Measurements from ENCODE around the gene PLCB3.

The PLCB3 gene

DNA sequence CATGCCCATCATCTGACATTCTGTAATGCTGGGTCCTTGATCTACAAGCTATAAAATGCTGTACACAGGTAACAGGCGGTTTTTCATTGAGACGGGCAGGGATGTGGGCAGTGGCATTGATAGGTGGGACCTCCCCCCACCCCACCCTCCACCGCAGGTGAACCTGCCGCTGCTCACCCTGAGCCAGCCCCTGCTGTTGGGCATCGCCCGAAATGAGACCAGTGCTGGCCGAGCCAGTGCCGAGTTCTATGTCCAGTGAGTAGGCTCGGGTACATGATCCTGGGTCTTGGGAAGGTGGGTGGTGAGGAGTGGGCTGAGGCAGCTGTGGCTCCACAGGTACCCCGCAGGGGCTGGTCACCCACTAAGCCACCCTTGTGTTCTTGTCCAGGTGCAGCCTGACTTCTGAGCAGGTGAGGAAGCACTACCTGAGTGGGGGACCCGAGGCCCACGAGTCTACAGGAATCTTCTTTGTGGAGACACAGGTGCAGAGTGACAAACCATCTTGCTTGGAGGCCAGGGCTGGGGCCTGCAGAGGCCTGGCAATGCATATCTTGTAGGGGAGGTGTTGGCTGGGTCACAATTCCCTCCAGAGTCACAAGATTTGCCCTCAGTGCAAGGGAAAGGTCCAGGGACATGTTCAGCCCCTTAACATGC lies 22.1 kb upstream of the PLCB3 start:
- H3K27ac ChIP-seq, result peak overlapping the region; percentile 94
- TF ChIP-seq, protein P1, sequence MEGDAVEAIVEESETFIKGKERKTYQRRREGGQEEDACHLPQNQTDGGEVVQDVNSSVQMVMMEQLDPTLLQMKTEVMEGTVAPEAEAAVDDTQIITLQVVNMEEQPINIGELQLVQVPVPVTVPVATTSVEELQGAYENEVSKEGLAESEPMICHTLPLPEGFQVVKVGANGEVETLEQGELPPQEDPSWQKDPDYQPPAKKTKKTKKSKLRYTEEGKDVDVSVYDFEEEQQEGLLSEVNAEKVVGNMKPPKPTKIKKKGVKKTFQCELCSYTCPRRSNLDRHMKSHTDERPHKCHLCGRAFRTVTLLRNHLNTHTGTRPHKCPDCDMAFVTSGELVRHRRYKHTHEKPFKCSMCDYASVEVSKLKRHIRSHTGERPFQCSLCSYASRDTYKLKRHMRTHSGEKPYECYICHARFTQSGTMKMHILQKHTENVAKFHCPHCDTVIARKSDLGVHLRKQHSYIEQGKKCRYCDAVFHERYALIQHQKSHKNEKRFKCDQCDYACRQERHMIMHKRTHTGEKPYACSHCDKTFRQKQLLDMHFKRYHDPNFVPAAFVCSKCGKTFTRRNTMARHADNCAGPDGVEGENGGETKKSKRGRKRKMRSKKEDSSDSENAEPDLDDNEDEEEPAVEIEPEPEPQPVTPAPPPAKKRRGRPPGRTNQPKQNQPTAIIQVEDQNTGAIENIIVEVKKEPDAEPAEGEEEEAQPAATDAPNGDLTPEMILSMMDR (conservative IDR thresholded peaks at IDR 0.05), result no peak

GRCh38 chr11:64229744-64230170 lies 21.6 kb upstream of the PLCB3 start:
- TF ChIP-seq, protein P1 (conservative IDR thresholded peaks at IDR 0.05), result no peak
- peak overlapping the region; percentile 94 for H3K27ac ChIP-seq

DNA sequence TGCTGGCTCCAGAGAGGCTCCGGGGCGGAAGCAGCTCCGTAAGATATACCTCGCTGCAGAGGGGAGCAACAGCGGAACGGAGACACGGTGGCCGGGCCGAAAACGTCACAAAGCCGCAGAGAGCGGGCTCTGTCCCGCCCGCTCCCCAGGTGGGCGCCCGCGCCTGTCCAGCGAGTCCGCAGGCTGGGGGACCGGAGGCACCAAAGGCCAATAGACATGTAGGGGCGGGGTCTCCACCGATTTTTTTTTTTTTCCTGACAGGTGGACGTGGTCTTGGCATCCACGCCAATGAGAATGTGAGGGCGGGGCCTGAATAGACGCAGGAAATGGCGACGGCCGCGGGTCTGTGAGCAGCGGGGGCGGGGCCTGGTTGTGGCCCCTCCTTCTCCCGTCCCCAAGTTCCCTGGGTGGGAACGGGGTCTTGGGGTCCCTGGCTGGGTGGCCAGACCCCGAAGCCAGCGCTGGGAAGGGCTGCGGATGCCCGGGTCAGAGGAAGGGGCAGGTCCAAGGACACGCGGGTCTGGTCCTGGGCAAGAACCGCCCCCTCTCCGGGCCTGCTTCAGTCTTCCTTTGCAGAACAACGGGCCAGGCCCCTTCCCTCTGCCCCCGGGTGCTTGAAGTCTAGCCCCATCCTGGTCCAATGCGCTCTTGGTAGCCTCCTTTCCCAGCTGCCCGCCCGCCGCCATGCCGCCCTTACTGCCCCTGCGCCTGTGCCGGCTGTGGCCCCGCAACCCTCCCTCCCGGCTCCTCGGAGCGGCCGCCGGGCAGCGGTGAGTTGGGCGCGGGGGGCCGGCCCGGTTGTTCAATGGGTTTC lies 21.0 kb upstream of the PLCB3 start, which contains the start of gene DNAJC4:
Gene DNAJC4, plus strand, starts transcription at position 378 of the 814 bp plus-strand sequence. Its CDS starts 307 bp downstream, at position 685.
- H3K27ac ChIP-seq, result peak within 1 kb of the TSS; percentile 94

DNA sequence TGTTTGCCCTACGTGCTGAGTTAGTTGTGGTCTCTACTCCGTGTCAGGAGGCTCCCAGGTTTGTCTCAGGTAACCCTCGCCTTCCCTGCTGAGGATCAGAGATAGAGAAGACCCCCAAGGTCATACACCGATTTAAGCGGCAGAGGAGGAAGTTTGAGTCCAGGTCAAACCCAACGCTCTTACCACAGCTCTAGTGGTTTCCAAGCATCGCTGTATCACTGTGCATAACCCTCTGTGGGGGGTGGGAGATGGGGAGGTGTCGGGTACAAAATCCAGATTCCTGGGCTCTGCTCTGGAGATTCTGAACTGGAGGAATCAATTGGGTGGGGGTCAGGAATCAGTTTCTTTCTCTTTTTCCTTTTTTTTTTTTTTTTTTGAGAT lies 20.4 kb upstream of the PLCB3 start:
- H3K27ac ChIP-seq, result peak overlapping the region; percentile 94
- TF ChIP-seq, protein P1 (conservative IDR thresholded peaks at IDR 0.05), result no peak

More for the DNA sequence above, 21.0 kb upstream of the PLCB3 start, which contains the start of gene DNAJC4:
- TF ChIP-seq, protein P1 (conservative IDR thresholded peaks at IDR 0.05), result no peak; the same call in 1 of the 2 replicates

DNA sequence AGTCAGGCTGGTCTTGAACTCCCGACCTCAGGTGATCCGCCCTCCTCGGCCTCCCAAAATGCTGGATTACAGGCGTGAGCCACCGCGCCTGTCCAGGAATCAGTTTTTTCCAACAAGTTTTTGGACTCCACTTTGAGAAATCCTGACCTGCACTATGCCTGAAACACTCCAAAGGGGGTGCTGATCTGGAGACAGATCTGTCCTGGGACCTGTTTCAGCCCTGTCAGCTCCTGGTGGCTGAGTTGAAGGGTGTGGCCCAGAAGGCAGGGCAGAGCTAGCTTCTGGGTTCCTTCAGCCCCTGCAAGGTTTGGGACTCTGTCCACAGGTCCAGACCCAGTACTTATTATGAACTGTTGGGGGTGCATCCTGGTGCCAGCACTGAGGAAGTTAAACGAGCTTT lies 19.8 kb upstream of the PLCB3 start:
- H3K27ac ChIP-seq, result peak overlapping the region; percentile 94; the same call in 1 of the 2 replicates
- TF ChIP-seq, protein P1 (conservative IDR thresholded peaks at IDR 0.05), result no peak

DNA sequence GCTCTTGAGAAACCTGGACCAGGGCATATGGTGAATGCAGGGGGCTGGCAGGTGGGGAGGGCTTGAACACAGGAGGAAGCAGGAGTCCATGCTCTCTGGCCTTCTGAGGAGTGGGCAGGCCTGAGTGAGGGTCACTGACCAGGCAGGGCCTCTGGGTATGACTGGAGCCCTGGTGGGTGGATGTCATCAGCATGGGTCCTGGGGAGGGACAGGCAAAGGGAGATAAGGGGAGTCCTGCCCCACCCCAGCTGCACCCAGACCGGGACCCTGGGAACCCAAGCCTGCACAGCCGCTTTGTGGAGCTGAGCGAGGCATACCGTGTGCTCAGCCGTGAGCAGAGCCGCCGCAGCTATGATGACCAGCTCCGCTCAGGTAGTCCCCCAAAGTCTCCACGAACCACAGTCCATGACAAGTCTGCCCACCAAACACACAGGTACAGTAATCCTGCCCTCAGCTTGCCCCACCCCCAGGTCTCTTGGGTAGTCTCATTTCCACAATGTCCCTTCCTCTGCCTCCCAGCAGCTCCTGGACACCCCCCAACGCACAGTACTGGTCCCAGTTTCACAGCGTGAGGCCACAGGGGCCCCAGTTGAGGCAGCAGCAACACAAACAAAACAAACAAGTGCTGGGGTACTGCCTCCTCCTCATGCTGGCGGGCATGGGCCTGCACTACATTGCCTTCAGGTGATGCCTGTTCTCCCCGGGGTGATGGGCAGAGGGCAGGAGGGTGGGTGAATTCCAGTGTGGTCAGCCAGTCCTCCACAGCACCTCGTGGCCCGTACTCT lies 19.0 kb upstream of the PLCB3 start:
- peak overlapping the region; percentile 95 for H3K27ac ChIP-seq
- TF ChIP-seq, protein P1 (conservative IDR thresholded peaks at IDR 0.05), result no peak

DNA sequence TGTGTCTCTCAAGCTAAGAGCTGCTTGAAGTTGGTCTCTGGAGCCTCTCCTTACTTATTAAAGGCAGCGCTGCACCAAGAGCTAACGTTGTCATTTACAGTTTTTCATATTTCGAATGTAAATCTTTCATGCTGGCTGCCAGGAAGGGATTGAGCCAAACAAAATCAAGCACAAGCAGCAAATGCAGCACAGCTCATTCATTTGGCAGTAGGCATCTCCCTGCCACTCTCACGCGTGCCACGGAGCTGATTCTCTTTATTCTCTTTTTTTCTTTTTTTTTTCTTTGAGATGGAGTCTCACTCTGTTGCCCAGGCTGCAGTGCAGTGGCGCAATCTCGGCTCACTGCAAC lies 18.4 kb upstream of the PLCB3 start:
- TF ChIP-seq, protein P1 (conservative IDR thresholded peaks at IDR 0.05), result no peak

More for the DNA sequence above, 18.4 kb upstream of the PLCB3 start:
- peak overlapping the region; percentile 95 for H3K27ac ChIP-seq

Measured in VCaP (cell line).